NCI-H1092 (cell line): ENCODE data around the gene ST6GALNAC4.
A peak's percentile ranks its signal among the peaks of the same experiment; 100 is the strongest.

Source experiments
- DNase-seq: peaks from one replicate; lab custom pipeline; 2025; lab: John Stamatoyannopoulos, UW

Gene ST6GALNAC4

GRCh38 chr9:127916720-127917581 lies at the start of gene ST6GALNAC4:
Gene ST6GALNAC4, minus strand, starts transcription at chr9:127917041. Its CDS starts 622 bp downstream, at chr9:127916419.
- DNase-seq: peak; percentile 88

- DNase-seq: no peak
Observed at GRCh38 chr9:127965953-127966352, 49.1 kb upstream of the ST6GALNAC4 start.

GRCh38 chr9:127963359-127964064 lies 46.7 kb upstream of the ST6GALNAC4 start:
- DNase-seq: no peak

GRCh38 chr9:127963041-127963358 lies 46.2 kb upstream of the ST6GALNAC4 start:
- no peak for DNase-seq

- DNase-seq: no peak
Observed at GRCh38 chr9:127962278-127962677, 45.4 kb upstream of the ST6GALNAC4 start.

- no peak for DNase-seq
Observed at GRCh38 chr9:127961613-127962155, 44.8 kb upstream of the ST6GALNAC4 start.

GRCh38 chr9:127961155-127961490 lies 44.3 kb upstream of the ST6GALNAC4 start:
- DNase-seq: no peak

GRCh38 chr9:127960410-127961154 lies 43.7 kb upstream of the ST6GALNAC4 start:
- no peak for DNase-seq

GRCh38 chr9:127959841-127960409 lies 43.1 kb upstream of the ST6GALNAC4 start:
- no peak for DNase-seq

- DNase-seq: no peak
Observed at GRCh38 chr9:127959398-127959797, 42.6 kb upstream of the ST6GALNAC4 start.

GRCh38 chr9:127958728-127959127 lies 41.9 kb upstream of the ST6GALNAC4 start:
- no peak for DNase-seq

- peak; percentile 89 for DNase-seq
Observed at GRCh38 chr9:127955294-127956015, 38.6 kb upstream of the ST6GALNAC4 start.

- DNase-seq: no peak
Observed at GRCh38 chr9:127954831-127955293, 38.0 kb upstream of the ST6GALNAC4 start.

GRCh38 chr9:127953768-127954505 lies 37.1 kb upstream of the ST6GALNAC4 start:
- DNase-seq: no peak

- DNase-seq: no peak
Observed at GRCh38 chr9:127953154-127953553, 36.3 kb upstream of the ST6GALNAC4 start.

- DNase-seq: no peak
Observed at GRCh38 chr9:127950513-127951289, 33.9 kb upstream of the ST6GALNAC4 start.

GRCh38 chr9:127949827-127950512 lies 33.1 kb upstream of the ST6GALNAC4 start:
- DNase-seq: no peak

- DNase-seq: no peak
Observed at GRCh38 chr9:127947841-127948710, 31.2 kb upstream of the ST6GALNAC4 start.
